Stimulated activated CD4-positive, alpha-beta T cell treated with anti-CD3 and anti-CD28 coated beads, Interleukin-4, amount 100 ng/mL, for 48 hours (primary cell): ENCODE results near the gene ADGRF4.

Source experiments
- DNase-seq, 2 donors: peaks; one replicate each; pipeline ENCODE4 v3.0.0-alpha.2; 2020; ENCODE audit warnings: low read depth in 2 of 2

The ADGRF4 gene

GRCh38 chr6:47698342-47698787, at the start of gene ADGRF4:
Gene ADGRF4 (plus strand): TSS chr6:47698580. CDS start chr6:47707246, 8,666 bp downstream.
- no peak for DNase-seq

GRCh38 chr6:47650553-47651432, 47.6 kb upstream of the ADGRF4 start:
- DNase-seq: no peak

- no peak for DNase-seq
Observed at GRCh38 chr6:47651505-47651944, 46.9 kb upstream of the ADGRF4 start.

- no peak for DNase-seq
Observed at GRCh38 chr6:47653706-47654105, 44.7 kb upstream of the ADGRF4 start.

GRCh38 chr6:47654255-47654654, 44.1 kb upstream of the ADGRF4 start:
- no peak for DNase-seq

GRCh38 chr6:47655719-47656595, 42.4 kb upstream of the ADGRF4 start:
- DNase-seq: peak in 1 of 2 donors; percentile 12

- DNase-seq: no peak
Observed at GRCh38 chr6:47661960-47662359, 36.4 kb upstream of the ADGRF4 start.

- DNase-seq: no peak
Observed at GRCh38 chr6:47663462-47664216, 34.7 kb upstream of the ADGRF4 start.

- DNase-seq: no peak
Observed at GRCh38 chr6:47665112-47665511, 33.3 kb upstream of the ADGRF4 start.

- no peak for DNase-seq
Observed at GRCh38 chr6:47669684-47670513, 28.5 kb upstream of the ADGRF4 start.

- DNase-seq: no peak
Observed at GRCh38 chr6:47670851-47671250, 27.5 kb upstream of the ADGRF4 start.

GRCh38 chr6:47671777-47672176, 26.6 kb upstream of the ADGRF4 start:
- no peak for DNase-seq

GRCh38 chr6:47672816-47673215, 25.6 kb upstream of the ADGRF4 start:
- DNase-seq: no peak

GRCh38 chr6:47674673-47675072, 23.7 kb upstream of the ADGRF4 start:
- DNase-seq: no peak

- DNase-seq: no peak
Observed at GRCh38 chr6:47677381-47678100, 20.8 kb upstream of the ADGRF4 start.

- DNase-seq: no peak
Observed at GRCh38 chr6:47678739-47679138, 19.6 kb upstream of the ADGRF4 start.

GRCh38 chr6:47679322-47679906, 19.0 kb upstream of the ADGRF4 start:
- DNase-seq: no peak

- no peak for DNase-seq
Observed at GRCh38 chr6:47680051-47680450, 18.3 kb upstream of the ADGRF4 start.

- DNase-seq: no peak
Observed at GRCh38 chr6:47680724-47681123, 17.7 kb upstream of the ADGRF4 start.
